HG03342 (cell line): ENCODE results near the gene RFX1.
"Not testable (repeated sequence)": the region's sequence is repeated elsewhere in the genome, so short reads cannot be mapped to it uniquely, and the experiment has no call there.

Experiments used
- ATAC-seq: cut with Tn5 transposase; IDR thresholded peaks from one replicate; pipeline ENCODE4 v1.9.1; 2021; ENCODE audit warnings: mild to moderate bottlenecking, moderate library complexity; ENCODE audit not compliant: unreplicated experiment

The RFX1 gene

GRCh38 chr19:13937479-13938300 is 68.4 kb downstream of the RFX1 start:
- ATAC-seq = no peak

DNA sequence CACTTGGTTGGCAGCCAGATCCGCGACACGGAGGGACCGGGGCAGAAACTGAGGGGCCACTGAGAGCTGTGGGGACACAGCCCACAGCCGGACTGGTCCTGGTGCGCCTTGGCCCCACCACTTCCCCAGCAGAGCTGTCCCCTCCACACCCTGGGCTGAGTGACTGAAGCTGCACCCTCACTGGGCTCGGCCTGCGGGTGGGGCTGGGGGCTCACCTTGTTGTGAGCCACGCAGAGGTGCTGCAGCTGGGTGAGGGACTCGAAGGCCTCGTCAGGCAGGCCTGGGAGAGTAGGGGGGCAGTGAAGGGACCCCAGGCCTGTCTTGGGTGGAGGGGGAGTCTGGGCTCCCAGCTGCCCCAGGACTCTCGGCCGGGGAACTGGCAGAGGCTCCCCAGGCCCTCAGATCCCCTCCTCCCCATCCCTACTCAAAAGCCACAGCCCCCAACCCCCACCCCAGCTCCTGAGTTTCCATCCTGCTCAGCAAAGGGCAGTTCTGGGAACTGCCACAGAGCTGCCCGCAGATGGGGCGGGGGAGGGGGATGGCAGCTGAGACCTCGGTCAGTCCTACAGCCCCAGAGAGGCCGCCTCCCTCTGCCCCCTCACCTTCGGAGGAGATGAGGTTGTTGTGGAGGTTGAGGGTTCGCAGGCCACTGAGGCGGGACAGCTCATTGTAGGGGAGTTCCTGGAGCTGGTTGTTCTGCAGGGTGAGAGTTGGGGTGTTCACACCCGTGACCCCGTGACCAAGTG is 70.2 kb downstream of the RFX1 start:
- ATAC-seq = no peak

DNA sequence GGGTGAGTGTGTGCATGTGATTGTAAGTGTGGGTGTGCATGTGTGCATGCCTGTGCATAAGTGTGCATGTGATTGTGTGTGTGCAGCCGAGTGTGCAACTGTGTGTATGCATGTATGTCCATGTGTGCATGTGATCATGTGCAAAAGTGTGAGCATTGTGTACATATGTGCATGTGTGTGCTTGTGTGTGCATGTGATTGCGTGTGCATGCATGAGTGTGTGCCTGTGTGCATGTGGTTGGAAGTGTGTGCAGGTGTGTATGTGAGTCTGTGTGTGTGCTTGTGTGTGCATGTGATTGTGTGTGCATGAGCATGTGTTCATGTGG is 71.4 kb downstream of the RFX1 start:
- ATAC-seq = no peak

GRCh38 chr19:13932911-13933393 is 73.2 kb downstream of the RFX1 start:
- ATAC-seq = no peak

GRCh38 chr19:13932149-13932637 is 73.9 kb downstream of the RFX1 start:
- no peak for ATAC-seq

DNA sequence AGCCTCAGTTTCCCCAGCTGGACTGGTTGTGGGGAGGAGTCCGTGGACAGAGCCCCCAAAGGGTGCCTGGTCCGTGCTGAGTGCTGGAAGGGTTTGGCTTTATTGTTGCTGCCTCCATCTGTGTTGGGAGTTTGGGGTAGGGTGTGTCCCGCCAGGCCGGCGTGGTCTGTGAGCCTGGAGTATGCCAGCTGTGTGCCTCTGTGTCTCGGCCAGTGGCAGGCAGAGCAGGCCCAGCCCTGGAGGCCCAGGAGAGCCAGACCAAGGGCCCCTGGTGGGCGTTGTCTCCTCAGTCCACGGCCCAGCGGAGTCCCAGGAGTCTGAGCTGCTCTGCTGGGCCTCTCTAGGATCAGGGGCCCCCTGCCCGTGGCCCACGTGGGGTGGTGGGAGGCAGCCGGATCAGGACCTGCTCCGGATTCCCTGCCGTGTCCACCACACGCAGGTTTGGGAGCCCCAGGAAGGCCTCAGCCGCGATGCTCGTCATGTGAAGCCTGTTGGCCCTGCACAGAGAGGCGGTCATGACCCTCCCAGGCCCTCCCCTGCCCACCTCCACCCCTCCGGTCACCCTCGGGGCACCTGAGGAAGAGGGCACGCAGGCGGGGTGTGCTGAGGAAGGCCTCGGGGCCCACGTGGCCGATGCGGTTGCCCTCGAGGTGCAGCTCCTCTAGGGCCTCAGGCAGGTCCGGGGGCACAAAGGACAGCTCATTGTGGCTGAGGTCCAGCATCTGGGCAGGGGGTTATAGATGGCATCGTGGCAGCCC is 74.5 kb downstream of the RFX1 start:
- ATAC-seq = no peak

- no peak for ATAC-seq
Observed at GRCh38 chr19:13930402-13930801, 75.7 kb downstream of the RFX1 start.

DNA sequence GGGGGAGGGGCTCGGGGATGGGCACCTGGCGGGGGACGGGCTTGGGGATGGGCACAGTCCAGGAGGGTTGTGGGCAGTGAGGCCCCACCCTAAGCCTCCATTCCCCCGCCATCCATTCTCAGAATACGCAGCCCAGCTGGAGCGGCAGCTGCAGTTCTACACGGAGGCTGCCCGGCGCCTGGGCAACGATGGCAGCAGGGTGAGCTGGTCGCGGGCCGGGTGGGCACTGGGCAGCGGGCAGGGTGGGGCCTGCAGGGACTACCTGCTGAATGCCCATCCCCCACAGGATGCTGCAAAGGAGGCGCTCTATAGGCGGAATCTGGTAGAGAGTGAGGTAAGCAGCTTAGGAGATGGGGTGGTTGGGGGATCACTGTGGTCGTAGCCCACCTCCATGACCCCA is 76.2 kb downstream of the RFX1 start:
- no peak for ATAC-seq

DNA sequence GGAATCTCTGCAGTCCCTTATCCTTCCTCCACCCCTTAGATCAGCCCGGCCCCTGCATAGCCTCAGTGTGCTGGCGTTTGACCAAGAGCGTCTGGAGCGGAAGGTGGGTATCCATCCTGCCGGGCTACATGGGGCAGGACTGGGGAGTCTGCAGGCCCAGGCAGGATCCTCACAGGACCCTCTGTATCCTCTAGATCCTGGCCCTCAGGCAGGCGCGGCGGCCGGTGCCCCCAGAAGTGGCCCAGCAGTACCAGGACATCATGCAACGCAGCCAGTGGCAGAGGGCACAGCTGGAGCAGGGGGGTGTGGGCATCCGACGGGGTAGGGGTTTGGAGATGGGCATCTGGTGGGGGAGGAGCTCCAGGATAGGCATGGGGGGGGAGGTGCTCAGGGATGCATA is 76.8 kb downstream of the RFX1 start:
- no peak for ATAC-seq

GRCh38 chr19:13926715-13927114 is 79.4 kb downstream of the RFX1 start:
- ATAC-seq = no peak

GRCh38 chr19:13926010-13926409 is 80.1 kb downstream of the RFX1 start:
- no peak for ATAC-seq

GRCh38 chr19:13923194-13923987 is 82.7 kb downstream of the RFX1 start:
- ATAC-seq = no peak

- not testable (repeated sequence) for ATAC-seq
Observed at GRCh38 chr19:13922118-13922517, 84.0 kb downstream of the RFX1 start.

GRCh38 chr19:13920940-13921747 is 85.0 kb downstream of the RFX1 start:
- no peak for ATAC-seq

DNA sequence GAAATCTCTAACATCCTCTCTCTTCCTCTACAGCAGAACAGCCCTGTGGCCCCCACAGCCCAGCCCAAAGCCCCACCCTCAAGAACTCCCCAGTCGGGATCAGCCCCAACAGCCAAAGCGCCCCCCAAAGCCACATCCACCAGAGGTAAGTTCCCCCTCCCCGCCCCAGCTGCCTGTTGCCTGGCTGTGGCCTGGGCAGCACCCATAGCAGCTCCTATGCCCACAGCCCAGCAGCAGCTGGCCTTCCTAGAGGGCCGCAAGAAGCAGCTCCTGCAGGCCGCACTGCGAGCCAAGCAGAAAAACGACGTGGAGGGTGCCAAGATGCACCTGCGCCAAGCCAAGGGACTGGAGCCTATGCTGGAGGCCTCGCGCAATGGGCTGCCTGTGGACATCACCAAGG is 85.6 kb downstream of the RFX1 start:
- ATAC-seq = no peak

- ATAC-seq = no peak
Observed at GRCh38 chr19:13918726-13919411, 87.3 kb downstream of the RFX1 start.

DNA sequence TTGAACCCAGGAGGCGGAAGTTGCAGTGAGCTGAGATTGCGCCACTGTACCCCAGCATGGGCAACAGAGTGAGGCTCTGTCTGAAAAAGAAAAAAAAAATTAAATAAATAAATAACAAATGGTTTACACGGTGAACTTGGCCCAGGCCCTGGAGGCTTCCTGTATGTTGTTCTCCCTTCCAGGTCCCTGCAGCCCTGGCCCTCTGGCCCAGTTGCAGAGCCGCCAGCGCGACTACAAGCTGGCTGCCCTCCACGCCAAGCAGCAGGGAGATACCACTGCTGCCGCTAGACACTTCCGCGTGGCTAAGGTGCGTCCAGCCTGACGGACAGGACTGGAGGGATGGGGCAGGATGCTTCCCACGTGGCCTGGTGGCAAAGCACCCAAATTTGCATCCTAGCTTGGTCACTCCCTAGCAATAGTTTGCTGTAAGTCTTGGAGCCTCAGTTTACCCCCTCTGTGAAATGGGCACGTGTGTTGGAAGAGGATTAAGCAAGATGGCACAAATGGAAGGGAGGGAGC is 88.2 kb downstream of the RFX1 start:
- no peak for ATAC-seq

DNA sequence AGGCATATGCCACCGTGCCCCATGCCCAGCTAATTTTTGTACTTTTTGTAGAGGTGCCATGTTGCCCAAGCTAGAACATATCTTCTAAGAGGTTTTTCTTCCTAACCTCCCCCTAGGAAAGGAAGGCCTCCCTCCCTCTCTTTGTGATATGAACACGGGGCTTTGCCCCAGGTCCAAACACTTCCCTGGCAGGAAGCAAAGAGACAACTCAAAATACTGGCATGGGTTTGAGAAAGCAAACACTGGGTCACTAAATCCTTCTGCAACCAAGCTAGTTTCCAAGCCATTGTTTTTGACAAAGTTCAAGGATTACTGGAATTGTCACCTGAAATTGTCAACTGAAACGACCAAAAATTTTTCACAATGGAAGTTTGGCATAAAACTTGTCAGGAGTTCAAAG is 91.3 kb downstream of the RFX1 start:
- ATAC-seq = no peak

GRCh38 chr19:13913352-13913751 is 92.8 kb downstream of the RFX1 start:
- no peak for ATAC-seq
